Stomach smooth muscle (tissue), 2 donors: ENCODE results near the gene PPM1H.

Experiments
- H3K27ac ChIP-seq: one replicate; pipeline ENCODE4 v1.7.0; 2013; ENCODE audit warnings: mild to moderate bottlenecking, low read length, inconsistent platforms
- H3K27me3 ChIP-seq, 2 donors: one replicate each; pipeline ENCODE4 v1.7.0; 2013; ENCODE audit warnings: low read length in 2 of 2; ENCODE audit not compliant: insufficient read depth in 2 of 2, control insufficient read depth in 1 of 2
- H3K36me3 ChIP-seq, 2 donors: one replicate each; pipeline ENCODE4 v1.7.0; 2013; ENCODE audit warnings: low read length in 2 of 2; ENCODE audit not compliant: control insufficient read depth in 2 of 2, insufficient read depth in 2 of 2
- H3K4me1 ChIP-seq: one replicate; pipeline ENCODE4 v1.7.0; 2013; ENCODE audit warnings: low read length; ENCODE audit not compliant: control insufficient read depth, insufficient read depth
- H3K4me3 ChIP-seq, 2 donors: one replicate each; pipeline ENCODE4 v1.7.0; 2013; ENCODE audit warnings: low read length in 2 of 2
- H3K9ac ChIP-seq, 2 donors: one replicate each; pipeline ENCODE4 v1.7.0; 2013; ENCODE audit warnings: low read length in 2 of 2, mild to moderate bottlenecking in 1 of 2
- H3K9me3 ChIP-seq, 2 donors: one replicate each; pipeline ENCODE4 v1.7.0; 2013; ENCODE audit warnings: low read length in 2 of 2; ENCODE audit not compliant: control insufficient read depth in 2 of 2
- donor health status: healthy.
- donor health status: Pancreatic carcinoma.

The PPM1H gene

GRCh38 chr12:62922539-62922938, 12.4 kb downstream of the PPM1H start:
- Histone ChIP-seq H3K36me3 (no peaks in the 10 kb centered on the region), H3K27ac (no peak overlapping the region), H3K27me3 (peaks cover 0 to 3% of the 10 kb centered on the region in 2 donors), H3K4me1 (no peaks in the 10 kb centered on the region), H3K4me3 (no peak overlapping the region), H3K9ac (no peak overlapping the region), H3K9me3 (no peaks in the 10 kb centered on the region)

DNA sequence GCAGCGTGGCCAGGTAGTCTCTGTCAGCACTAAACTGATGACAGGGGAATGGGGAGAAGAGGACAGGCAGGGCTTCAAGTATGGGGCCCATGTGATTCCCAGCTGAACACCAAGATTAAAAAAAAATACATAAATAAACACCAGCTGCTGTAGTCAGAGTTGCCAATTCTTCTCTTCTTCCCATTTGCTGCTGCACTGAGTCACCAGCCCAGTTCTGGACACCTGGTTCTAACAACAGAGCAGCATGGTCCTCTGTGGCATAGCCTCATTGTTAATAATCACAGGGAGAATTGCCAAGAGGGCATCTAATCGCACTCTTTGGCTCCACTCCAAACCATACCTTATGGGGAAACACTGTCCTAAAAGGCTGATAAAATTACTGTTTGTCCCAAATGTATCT, 15.1 kb downstream of the PPM1H start:
- H3K4me1 ChIP-seq: no peaks in the 10 kb centered on the region
- H3K4me3 ChIP-seq: no peak overlapping the region
- no peaks in the 10 kb centered on the region for H3K9me3 ChIP-seq
- H3K27me3 ChIP-seq: peaks cover 0 to 2% of the 10 kb centered on the region in 2 donors
- H3K9ac ChIP-seq: no peak overlapping the region
- H3K36me3 ChIP-seq: no peaks in the 10 kb centered on the region
- no peak overlapping the region for H3K27ac ChIP-seq

DNA sequence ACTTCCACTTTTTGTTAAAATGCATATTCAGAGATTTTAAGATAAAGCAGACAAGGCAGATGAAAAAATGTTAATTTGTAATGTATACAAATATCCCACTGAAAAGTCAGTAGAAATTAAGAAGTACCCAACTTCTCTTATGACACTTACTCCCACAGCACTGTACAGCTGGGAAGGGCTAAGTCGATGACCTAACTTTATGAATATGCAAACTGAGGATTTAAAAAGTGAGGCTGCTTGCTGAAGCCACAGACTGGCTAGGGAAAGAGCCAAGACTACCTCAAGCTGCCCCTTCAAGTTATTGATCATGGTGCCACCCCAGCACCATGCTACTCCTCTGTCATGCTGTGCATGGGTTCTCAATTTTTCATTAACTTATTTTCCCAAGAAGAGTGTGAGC, 17.0 kb downstream of the PPM1H start:
- Histone ChIP-seq H3K4me1 (no peaks in the 10 kb centered on the region), H3K9me3 (no peaks in the 10 kb centered on the region), H3K36me3 (no peaks in the 10 kb centered on the region), H3K4me3 (no peak overlapping the region), H3K27me3 (peaks cover 0 to 2% of the 10 kb centered on the region in 2 donors), H3K27ac (no peak overlapping the region), H3K9ac (no peak overlapping the region)

DNA sequence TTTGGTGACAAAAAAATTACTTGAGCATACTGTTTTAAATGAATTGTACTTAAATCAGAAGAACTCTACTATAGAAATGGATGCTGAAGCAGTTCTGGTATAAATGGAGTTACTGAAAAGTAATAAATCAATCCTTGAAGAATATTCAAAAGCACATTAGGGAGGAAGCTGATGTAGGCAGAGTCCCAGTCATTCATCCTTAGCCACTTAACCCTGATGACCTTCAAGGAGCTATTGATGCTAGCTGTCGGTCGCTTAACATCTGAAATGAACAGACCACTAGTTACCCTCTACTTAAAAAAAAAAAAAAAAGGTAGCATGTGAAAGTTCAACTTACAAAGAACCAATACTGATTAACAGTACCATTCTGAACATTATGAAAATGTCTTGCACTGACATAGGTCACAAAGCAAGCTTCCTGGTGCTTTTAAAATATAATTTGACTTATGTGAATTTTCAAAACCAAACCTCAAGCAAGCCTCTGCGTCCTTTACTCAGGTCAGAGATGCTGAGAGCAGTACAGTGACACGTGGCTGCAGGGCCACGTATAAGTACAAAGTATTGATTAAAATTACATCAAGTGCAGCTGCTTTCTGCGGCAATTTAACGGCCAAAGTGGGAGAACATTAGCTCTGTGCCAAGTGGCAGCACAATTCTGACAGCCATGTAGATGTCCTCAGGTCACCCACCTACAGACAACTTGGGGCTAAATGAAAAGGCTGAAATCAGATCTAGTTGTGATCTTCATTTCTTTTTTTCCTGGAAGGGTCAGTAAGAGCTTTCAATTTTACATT, 18.1 kb downstream of the PPM1H start:
- Histone ChIP-seq H3K36me3 (no peaks in the 10 kb centered on the region), H3K9me3 (no peaks in the 10 kb centered on the region), H3K4me3 (no peak overlapping the region), H3K27ac (no peak overlapping the region), H3K4me1 (no peaks in the 10 kb centered on the region), H3K27me3 (peaks cover 0 to 2% of the 10 kb centered on the region in 2 donors), H3K9ac (no peak overlapping the region)

DNA sequence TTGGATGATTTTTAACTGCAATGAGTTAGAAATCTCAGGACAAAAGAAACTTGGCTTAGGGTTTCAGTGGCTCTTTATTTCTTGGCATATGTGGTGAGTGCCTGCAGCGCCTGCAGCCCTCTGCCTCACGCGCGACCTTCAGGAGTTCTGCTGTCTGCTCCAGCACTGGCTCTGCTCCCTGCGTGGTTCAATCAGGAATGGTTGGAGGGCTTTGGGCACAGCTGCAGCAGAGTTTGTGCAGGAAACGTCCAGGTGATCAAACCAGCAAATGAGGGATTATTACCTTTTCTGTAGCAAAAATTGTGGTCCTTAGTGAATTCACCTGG, 19.8 kb downstream of the PPM1H start:
- Histone ChIP-seq H3K27ac (no peak overlapping the region), H3K27me3 (peaks cover 0 to 2% of the 10 kb centered on the region in 2 donors), H3K9me3 (no peaks in the 10 kb centered on the region), H3K36me3 (no peaks in the 10 kb centered on the region), H3K9ac (no peak overlapping the region), H3K4me3 (no peak overlapping the region), H3K4me1 (no peaks in the 10 kb centered on the region)

DNA sequence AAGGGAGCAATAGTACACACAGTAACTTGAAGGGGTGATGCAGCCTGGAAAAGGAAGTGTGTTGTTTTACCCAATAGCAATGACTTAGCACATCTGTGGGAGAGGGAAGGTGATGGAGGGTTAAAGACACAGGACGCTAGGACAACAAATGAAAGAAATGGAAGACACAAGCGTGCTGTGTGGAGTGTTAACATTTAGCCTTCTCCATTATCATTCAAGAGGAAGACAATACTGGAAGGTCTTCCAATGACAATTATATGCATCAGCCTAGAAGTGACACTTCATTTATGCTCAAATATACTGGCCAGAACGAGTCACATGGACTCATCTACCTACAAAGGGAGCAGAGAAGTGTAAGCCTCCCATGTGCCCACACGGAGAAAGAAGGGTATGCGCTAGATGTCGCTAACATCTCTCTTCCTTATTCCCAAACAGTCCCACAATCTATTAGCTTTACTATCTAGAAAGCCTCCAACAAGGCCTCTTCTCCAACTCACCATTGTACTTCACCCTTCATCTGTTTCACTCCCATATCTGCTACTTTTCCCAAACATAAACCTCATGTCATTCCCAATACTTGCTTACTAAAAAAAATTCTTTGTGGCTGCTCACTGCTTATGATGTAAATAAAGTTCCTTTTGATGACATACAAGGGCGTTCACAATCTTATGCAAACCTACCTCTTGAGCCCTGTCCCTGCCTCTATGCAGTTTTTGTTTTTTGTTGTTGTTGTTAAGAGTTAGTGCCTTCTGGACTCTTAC, 20.3 kb downstream of the PPM1H start:
- peaks cover 0 to 2% of the 10 kb centered on the region in 2 donors for H3K27me3 ChIP-seq
- no peaks in the 10 kb centered on the region for H3K9me3 ChIP-seq
- H3K4me3 ChIP-seq: no peak overlapping the region
- no peak overlapping the region for H3K9ac ChIP-seq
- H3K36me3 ChIP-seq: no peaks in the 10 kb centered on the region
- H3K4me1 ChIP-seq: no peaks in the 10 kb centered on the region
- H3K27ac ChIP-seq: no peak overlapping the region

DNA sequence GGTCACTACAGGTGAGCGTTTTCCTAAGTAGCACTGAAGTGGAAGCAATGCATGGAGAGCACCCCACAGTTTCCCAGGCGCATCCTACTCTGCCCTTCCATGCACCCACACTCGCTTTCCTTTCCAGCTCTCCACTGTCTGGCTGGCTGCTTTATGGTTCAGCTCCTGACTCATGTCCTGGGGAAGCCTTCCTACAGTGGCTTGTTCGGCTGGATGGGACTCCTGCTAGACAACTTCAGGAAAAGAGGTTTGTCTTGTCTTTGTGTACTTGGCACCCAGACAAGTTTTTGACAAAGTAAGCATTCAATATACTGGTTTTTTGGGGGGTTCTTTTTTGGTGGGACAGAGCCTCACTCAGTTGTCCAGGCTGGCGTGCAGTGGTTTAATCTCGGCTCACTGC, 21.6 kb downstream of the PPM1H start:
- Histone ChIP-seq H3K36me3 (no peaks in the 10 kb centered on the region), H3K9me3 (no peaks in the 10 kb centered on the region), H3K9ac (no peak overlapping the region), H3K27ac (no peak overlapping the region), H3K27me3 (peaks cover 0 to 2% of the 10 kb centered on the region in 2 donors), H3K4me3 (no peak overlapping the region), H3K4me1 (no peaks in the 10 kb centered on the region)

- H3K27me3 ChIP-seq: peaks cover 0 to 2% of the 10 kb centered on the region in 2 donors
- H3K9me3 ChIP-seq: no peaks in the 10 kb centered on the region
- H3K4me3 ChIP-seq: no peak overlapping the region
- H3K27ac ChIP-seq: no peak overlapping the region
- no peaks in the 10 kb centered on the region for H3K36me3 ChIP-seq
- H3K9ac ChIP-seq: no peak overlapping the region
- H3K4me1 ChIP-seq: no peaks in the 10 kb centered on the region
These were observed 22.3 kb downstream of the PPM1H start for GRCh38 chr12:62912644-62913043.

- Histone ChIP-seq H3K4me1 (no peaks in the 10 kb centered on the region), H3K9me3 (no peaks in the 10 kb centered on the region), H3K4me3 (no peak overlapping the region), H3K27me3 (peaks cover 0 to 2% of the 10 kb centered on the region in 2 donors), H3K36me3 (no peaks in the 10 kb centered on the region), H3K27ac (no peak overlapping the region), H3K9ac (no peak overlapping the region)
These were observed 23.7 kb downstream of the PPM1H start for GRCh38 chr12:62911286-62911685.

GRCh38 chr12:62910549-62911169, 24.3 kb downstream of the PPM1H start:
- no peak overlapping the region for H3K4me3 ChIP-seq
- no peak overlapping the region for H3K9ac ChIP-seq
- H3K27me3 ChIP-seq: no peaks in the 10 kb centered on the region
- no peaks in the 10 kb centered on the region for H3K36me3 ChIP-seq
- no peaks in the 10 kb centered on the region for H3K9me3 ChIP-seq
- no peak overlapping the region for H3K27ac ChIP-seq
- H3K4me1 ChIP-seq: no peaks in the 10 kb centered on the region
